ENCODE results near the gene IST1.

The IST1 gene

DNA sequence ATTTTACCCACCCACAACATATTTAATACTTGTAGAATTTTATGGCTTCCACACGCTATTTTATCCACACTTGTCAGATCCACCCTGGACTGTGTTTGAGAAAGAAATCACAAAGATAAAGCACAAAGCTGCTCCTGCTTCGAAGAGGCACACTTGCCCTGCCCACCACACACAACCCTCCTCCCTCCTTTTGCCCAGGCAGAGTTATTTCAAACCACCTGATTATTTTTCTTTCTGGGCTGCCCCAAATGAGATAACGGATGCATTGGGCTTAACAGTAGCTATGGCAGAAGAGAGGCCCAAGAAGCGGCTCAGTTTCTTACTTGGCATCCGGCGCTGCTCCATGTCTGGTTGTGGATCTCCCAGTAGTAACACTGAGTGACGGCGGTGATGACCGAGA is 77.7 kb downstream of the IST1 start:
- Mint-ChIP-seq H3K27me3 (no peaks in the 10 kb centered on the region), H3K9me3 (no peaks in the 10 kb centered on the region), H3K27ac (no peak overlapping the region), H3K4me3 (no peak overlapping the region), H3K36me3 (no peaks in the 10 kb centered on the region), H3K4me1 (no peaks in the 10 kb centered on the region)
- CTCF ChIA-PET = interaction anchor here (1.4 kb wide), 1 partner anchor 12 kb away, joined by 4 read pairs; no protein-coding TSS in a partner anchor
- DNase-seq = no peak

DNA sequence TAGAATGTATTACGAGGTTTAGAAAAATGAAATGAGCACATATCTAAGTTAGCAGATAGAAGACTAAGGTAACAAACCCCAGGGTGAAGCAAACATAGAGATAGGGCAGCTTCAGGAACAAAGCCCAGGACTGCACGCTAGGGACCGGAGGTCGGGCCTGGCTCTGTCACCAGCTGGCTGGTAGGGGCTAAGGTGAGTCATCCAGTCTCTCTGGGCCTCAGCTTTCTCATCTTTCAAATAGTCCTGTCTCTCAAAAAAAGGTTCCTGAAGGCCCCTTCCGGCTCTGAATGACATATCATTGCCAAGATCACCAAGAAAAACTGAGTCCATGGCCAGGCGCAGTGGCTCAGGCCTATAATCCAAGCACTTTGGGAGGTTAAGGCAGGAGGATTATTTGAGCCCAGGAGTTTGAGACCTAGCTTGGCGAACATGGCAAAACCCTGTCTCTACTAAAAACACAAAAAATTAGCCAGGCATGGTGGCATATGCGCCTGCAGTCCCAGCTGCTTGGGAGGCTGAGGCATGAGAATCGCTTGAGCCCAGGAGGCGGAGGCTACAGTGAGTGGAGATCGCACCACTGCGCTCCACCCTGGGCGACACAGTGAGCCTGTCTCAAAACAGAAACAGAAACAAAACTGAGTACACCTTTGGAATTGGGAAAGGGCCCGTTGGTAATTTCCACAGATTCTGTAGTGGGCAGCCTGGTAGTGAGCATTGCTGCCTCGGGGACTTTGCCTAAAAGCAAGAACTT is 78.9 kb downstream of the IST1 start:
- Mint-ChIP-seq H3K36me3 (no peaks in the 10 kb centered on the region), H3K9me3 (no peaks in the 10 kb centered on the region)
- CTCF ChIA-PET = interaction anchor here (1.4 kb wide), 1 partner anchor 13 kb away, joined by 4 read pairs; no protein-coding TSS in a partner anchor

More for the DNA sequence above, 78.9 kb downstream of the IST1 start:
- no peak overlapping the region for H3K27ac Mint-ChIP-seq
- no peaks in the 10 kb centered on the region for H3K27me3 Mint-ChIP-seq
- H3K4me1 Mint-ChIP-seq = no peaks in the 10 kb centered on the region
- no peak for DNase-seq
- H3K4me3 Mint-ChIP-seq = no peak overlapping the region
